ENCODE results near the gene ANKRD34B.

DNA sequence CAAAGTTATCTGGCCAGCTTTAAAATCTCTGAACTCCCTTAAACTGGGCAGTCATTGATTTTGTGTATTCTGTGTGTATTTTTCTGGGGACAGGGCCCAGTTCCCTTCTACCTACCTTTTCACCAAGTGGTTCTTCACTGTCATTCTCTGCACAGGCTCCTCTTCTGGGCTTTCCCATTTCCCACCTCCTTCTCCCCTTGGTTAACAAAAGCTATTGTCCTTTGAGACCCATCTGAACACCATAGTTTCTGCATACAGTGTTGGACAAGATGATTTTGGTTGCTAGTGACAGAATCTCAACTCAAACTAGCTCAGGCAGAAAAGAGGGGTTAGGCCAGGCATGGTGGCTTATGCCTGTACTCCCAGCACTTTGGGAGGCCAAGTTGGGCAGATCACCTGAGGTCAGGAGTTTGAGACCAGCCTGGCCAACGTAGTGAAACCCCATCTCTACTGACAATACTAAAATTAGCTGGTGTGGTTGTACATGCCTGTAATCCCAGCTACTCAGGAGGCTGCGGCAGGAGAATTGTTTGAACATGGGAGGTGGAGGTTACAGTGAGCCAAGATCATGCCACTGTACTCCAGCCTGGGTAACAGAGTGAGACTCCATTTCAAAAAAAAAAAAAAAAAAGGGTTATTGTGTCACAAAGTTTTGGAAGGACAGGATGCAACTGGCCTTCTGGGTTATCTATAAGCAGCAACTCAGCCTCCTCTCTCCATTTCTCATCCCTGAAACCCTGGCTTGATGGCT, 31.0 kb upstream of the ANKRD34B start:
- TF ChIP-seq, protein P1, sequence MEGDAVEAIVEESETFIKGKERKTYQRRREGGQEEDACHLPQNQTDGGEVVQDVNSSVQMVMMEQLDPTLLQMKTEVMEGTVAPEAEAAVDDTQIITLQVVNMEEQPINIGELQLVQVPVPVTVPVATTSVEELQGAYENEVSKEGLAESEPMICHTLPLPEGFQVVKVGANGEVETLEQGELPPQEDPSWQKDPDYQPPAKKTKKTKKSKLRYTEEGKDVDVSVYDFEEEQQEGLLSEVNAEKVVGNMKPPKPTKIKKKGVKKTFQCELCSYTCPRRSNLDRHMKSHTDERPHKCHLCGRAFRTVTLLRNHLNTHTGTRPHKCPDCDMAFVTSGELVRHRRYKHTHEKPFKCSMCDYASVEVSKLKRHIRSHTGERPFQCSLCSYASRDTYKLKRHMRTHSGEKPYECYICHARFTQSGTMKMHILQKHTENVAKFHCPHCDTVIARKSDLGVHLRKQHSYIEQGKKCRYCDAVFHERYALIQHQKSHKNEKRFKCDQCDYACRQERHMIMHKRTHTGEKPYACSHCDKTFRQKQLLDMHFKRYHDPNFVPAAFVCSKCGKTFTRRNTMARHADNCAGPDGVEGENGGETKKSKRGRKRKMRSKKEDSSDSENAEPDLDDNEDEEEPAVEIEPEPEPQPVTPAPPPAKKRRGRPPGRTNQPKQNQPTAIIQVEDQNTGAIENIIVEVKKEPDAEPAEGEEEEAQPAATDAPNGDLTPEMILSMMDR (IDR thresholded peaks at IDR 0.05 in 2 of 3, conservative IDR thresholded peaks at IDR 0.05 in 1 of 3; ENCODE audit: borderline replicate concordance in 1 of 3, insufficient read depth in 1 of 3, low read depth in 2 of 3, low read length in 2 of 3) = no peak
- TF ChIP-seq POLR2A (IDR thresholded peaks at IDR 0.05; ENCODE audit: borderline replicate concordance, extremely low read depth, insufficient read depth, insufficient read length) (no peak), SRF (IDR thresholded peaks at IDR 0.05; ENCODE audit: low read depth) (no peak), EGR1 (IDR thresholded peaks at IDR 0.05; ENCODE audit: low read depth) (no peak)

Measured in HCT116 (cell line).